GM12892 (cell line): Measurements from ENCODE around the gene MYBPC3.

Source experiments
- POLR2A ChIP-seq: IDR thresholded peaks from 2 replicates; pipeline ENCODE4 v1.6.1; 2011; ENCODE audit warnings: low read depth, low read length, control low read depth
- POLR2AphosphoS5 ChIP-seq: IDR thresholded peaks from 2 replicates; pipeline ENCODE4 v1.6.1; 2011; ENCODE audit warnings: low read depth, low read length, control low read depth

DNA sequence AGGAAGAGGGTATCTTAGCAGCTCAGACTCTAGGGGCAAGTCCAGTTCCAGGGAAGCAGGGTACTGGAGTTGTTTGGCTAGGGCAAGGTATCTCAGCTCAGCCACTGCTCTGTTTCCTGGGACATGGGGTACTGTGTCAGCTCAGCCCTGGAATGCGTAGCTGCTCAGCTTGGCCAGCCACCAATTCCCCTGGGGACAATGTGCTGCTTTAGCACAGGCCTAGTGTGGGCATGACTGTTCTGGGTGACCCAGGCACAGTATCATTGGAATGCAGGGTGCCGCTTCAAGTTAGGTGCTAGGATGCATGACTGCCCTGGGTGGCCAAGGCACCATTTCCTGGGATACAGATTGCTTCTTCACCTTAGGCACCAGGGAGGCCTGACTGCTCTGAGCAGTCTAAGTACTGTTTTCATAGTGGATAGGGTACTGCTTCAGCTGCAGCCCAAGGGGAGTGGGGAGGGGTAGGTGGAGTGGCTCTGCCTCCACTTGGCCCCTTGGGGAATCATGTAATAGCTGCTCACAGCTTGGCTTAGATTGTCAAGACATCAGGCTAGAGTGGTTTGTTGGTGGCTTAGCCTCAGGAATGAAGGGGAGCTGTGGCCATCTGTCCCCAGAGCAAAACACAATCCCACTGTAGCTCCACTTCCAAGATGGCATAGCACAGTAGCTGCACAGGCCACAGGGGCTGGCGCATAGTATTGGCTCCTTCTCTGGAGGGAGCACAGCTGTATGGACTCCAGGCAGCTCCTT lies 46.6 kb downstream of the MYBPC3 start:
- no peak for TF ChIP-seq POLR2AphosphoS5
- TF ChIP-seq POLR2A, result no peak
